Measurements from ENCODE around the gene RPL19.

RPL19 gene

GRCh38 chr17:39212195-39212810 is 12.2 kb downstream of the RPL19 start:
- DNase-seq (ENCODE audit: low read depth) = no peak
- no peak for TF ChIP-seq CTCF (IDR thresholded peaks at IDR 0.05; ENCODE audit: insufficient read depth, low read depth, low read length, missing control alignments)
- H3K4me3 ChIP-seq (ENCODE audit: low read depth, low read length) = no peak overlapping the region

- no peak for DNase-seq (ENCODE audit: low read depth)
- TF ChIP-seq CTCF (IDR thresholded peaks at IDR 0.05; ENCODE audit: insufficient read depth, low read depth, low read length, missing control alignments) = no peak
- H3K4me3 ChIP-seq (ENCODE audit: low read depth, low read length) = no peak overlapping the region
Measured at GRCh38 chr17:39212841-39213480, 12.9 kb downstream of the RPL19 start.

GRCh38 chr17:39213852-39214251 is 13.8 kb downstream of the RPL19 start:
- H3K4me3 ChIP-seq (ENCODE audit: low read depth, low read length) = no peak overlapping the region
- no peak for TF ChIP-seq CTCF (IDR thresholded peaks at IDR 0.05; ENCODE audit: insufficient read depth, low read depth, low read length, missing control alignments)
- no peak for DNase-seq (ENCODE audit: low read depth)

- DNase-seq (ENCODE audit: low read depth) = no peak
- no peak for TF ChIP-seq CTCF (IDR thresholded peaks at IDR 0.05; ENCODE audit: insufficient read depth, low read depth, low read length, missing control alignments)
- no peak overlapping the region for H3K4me3 ChIP-seq (ENCODE audit: low read depth, low read length)
Measured at GRCh38 chr17:39217734-39218369, 17.8 kb downstream of the RPL19 start.

- no peak overlapping the region for H3K4me3 ChIP-seq (ENCODE audit: low read depth, low read length)
- TF ChIP-seq CTCF (IDR thresholded peaks at IDR 0.05; ENCODE audit: insufficient read depth, low read depth, low read length, missing control alignments) = no peak
- DNase-seq (ENCODE audit: low read depth) = no peak
Measured at GRCh38 chr17:39218906-39219305, 18.8 kb downstream of the RPL19 start.

GRCh38 chr17:39219647-39220154 is 19.6 kb downstream of the RPL19 start:
- no peak for DNase-seq (ENCODE audit: low read depth)
- TF ChIP-seq CTCF (IDR thresholded peaks at IDR 0.05; ENCODE audit: insufficient read depth, low read depth, low read length, missing control alignments) = no peak

More at GRCh38 chr17:39219647-39220154, 19.6 kb downstream of the RPL19 start:
- H3K4me3 ChIP-seq (ENCODE audit: low read depth, low read length) = no peak overlapping the region
